ENCODE data around the gene CHID1. TPM values are rescaled to one million over a fixed set of nuclear protein-coding genes. Genes with fewer than 3 reads are reported as not detected.
A peak's percentile ranks its signal among the peaks of the same experiment; 100 is the strongest.

Gene CHID1
- total and polyA plus RNA-seq, 2 of the 8 experiments (the other 6 are each of a cell fraction or from before 2014, with no cell fraction given), result 81.2 to 88.5 TPM

DNA sequence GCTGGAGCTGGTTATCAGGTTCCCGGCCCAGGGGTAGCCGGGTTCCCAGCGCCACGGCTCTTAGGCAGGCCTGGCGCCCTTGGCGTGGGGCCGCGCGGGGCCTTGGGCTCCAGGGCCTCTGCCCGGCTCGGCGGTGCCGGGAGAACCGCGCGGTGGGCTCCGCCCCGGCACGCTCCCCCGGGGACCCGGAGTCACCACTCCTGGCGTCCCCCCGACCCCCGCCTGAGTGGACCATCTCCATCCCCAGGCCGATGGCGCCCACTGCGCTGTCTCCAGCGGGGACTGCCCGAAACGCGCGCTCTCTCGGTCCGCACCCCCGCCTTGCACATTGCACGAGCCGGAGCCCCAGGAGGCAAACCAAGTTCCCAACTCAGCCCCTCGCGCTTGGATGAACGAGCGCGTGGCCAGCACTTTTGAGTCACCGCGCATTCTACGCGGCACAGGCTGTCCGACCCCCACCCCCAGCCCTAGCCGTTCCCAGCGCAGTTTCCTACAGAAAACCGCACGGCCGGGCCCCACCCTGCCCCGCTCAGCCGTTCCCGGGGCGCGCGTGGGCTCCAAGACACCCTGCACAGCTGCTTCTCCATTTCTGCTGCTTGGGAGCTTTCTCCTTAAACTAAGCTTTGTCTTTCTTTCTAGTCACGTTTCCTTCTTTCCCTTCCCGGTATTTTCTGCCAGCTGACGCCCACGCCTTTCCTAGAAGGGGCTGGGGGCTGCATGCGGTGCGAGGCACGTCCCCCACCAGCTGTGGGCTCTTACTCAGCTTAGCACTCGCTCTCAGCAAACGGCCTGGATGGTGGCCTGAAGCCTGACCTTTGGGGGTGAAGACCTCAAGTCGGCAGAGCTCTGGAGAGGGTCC, 650 bp upstream of the CHID1 start (continued):
- TF ChIP-seq TAF7 (optimal IDR thresholded peaks at IDR 0.05; ENCODE audit: borderline replicate concordance, low read depth, low read length), result peak; percentile 75
- no peak for TF ChIP-seq CBX5 (IDR thresholded peaks at IDR 0.05; ENCODE audit: low read depth, low read length)
- TF ChIP-seq EGR1 (IDR thresholded peaks at IDR 0.05; ENCODE audit: borderline replicate concordance, low read depth, low read length), result peak; percentile 87; the same call in 1 of the 2 replicates
- TF ChIP-seq, protein P1, sequence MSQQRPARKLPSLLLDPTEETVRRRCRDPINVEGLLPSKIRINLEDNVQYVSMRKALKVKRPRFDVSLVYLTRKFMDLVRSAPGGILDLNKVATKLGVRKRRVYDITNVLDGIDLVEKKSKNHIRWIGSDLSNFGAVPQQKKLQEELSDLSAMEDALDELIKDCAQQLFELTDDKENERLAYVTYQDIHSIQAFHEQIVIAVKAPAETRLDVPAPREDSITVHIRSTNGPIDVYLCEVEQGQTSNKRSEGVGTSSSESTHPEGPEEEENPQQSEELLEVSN (IDR thresholded peaks at IDR 0.05), result peak; percentile 87
- TF ChIP-seq, protein P2, sequence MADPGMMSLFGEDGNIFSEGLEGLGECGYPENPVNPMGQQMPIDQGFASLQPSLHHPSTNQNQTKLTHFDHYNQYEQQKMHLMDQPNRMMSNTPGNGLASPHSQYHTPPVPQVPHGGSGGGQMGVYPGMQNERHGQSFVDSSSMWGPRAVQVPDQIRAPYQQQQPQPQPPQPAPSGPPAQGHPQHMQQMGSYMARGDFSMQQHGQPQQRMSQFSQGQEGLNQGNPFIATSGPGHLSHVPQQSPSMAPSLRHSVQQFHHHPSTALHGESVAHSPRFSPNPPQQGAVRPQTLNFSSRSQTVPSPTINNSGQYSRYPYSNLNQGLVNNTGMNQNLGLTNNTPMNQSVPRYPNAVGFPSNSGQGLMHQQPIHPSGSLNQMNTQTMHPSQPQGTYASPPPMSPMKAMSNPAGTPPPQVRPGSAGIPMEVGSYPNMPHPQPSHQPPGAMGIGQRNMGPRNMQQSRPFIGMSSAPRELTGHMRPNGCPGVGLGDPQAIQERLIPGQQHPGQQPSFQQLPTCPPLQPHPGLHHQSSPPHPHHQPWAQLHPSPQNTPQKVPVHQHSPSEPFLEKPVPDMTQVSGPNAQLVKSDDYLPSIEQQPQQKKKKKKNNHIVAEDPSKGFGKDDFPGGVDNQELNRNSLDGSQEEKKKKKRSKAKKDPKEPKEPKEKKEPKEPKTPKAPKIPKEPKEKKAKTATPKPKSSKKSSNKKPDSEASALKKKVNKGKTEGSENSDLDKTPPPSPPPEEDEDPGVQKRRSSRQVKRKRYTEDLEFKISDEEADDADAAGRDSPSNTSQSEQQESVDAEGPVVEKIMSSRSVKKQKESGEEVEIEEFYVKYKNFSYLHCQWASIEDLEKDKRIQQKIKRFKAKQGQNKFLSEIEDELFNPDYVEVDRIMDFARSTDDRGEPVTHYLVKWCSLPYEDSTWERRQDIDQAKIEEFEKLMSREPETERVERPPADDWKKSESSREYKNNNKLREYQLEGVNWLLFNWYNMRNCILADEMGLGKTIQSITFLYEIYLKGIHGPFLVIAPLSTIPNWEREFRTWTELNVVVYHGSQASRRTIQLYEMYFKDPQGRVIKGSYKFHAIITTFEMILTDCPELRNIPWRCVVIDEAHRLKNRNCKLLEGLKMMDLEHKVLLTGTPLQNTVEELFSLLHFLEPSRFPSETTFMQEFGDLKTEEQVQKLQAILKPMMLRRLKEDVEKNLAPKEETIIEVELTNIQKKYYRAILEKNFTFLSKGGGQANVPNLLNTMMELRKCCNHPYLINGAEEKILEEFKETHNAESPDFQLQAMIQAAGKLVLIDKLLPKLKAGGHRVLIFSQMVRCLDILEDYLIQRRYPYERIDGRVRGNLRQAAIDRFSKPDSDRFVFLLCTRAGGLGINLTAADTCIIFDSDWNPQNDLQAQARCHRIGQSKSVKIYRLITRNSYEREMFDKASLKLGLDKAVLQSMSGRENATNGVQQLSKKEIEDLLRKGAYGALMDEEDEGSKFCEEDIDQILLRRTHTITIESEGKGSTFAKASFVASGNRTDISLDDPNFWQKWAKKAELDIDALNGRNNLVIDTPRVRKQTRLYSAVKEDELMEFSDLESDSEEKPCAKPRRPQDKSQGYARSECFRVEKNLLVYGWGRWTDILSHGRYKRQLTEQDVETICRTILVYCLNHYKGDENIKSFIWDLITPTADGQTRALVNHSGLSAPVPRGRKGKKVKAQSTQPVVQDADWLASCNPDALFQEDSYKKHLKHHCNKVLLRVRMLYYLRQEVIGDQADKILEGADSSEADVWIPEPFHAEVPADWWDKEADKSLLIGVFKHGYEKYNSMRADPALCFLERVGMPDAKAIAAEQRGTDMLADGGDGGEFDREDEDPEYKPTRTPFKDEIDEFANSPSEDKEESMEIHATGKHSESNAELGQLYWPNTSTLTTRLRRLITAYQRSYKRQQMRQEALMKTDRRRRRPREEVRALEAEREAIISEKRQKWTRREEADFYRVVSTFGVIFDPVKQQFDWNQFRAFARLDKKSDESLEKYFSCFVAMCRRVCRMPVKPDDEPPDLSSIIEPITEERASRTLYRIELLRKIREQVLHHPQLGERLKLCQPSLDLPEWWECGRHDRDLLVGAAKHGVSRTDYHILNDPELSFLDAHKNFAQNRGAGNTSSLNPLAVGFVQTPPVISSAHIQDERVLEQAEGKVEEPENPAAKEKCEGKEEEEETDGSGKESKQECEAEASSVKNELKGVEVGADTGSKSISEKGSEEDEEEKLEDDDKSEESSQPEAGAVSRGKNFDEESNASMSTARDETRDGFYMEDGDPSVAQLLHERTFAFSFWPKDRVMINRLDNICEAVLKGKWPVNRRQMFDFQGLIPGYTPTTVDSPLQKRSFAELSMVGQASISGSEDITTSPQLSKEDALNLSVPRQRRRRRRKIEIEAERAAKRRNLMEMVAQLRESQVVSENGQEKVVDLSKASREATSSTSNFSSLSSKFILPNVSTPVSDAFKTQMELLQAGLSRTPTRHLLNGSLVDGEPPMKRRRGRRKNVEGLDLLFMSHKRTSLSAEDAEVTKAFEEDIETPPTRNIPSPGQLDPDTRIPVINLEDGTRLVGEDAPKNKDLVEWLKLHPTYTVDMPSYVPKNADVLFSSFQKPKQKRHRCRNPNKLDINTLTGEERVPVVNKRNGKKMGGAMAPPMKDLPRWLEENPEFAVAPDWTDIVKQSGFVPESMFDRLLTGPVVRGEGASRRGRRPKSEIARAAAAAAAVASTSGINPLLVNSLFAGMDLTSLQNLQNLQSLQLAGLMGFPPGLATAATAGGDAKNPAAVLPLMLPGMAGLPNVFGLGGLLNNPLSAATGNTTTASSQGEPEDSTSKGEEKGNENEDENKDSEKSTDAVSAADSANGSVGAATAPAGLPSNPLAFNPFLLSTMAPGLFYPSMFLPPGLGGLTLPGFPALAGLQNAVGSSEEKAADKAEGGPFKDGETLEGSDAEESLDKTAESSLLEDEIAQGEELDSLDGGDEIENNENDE (IDR thresholded peaks at IDR 0.05; ENCODE audit: insufficient replicate concordance, low read length), result no peak
- TF ChIP-seq CREB1 (IDR thresholded peaks at IDR 0.05), result no peak
- TF ChIP-seq ASH2L (IDR thresholded peaks at IDR 0.05; ENCODE audit: low read length), result no peak
- no peak for TF ChIP-seq TBP (IDR thresholded peaks at IDR 0.05; ENCODE audit: low read depth, low read length)
- no peak for TF ChIP-seq KDM5A (IDR thresholded peaks at IDR 0.05; ENCODE audit: low read length)
- TF ChIP-seq SRF (IDR thresholded peaks at IDR 0.05; ENCODE audit: low read depth, low read length), result no peak
